GM21723 (cell line): ENCODE results near the gene TSGA10.
"Not testable (repeated sequence)": the region's sequence is repeated elsewhere in the genome, so short reads cannot be mapped to it uniquely, and the experiment has no call there.

Experiments used
- ATAC-seq: cut with Tn5 transposase; IDR thresholded peaks from one replicate; pipeline ENCODE4 v1.9.1; 2021; ENCODE audit warnings: mild to moderate bottlenecking, moderate library complexity; ENCODE audit not compliant: unreplicated experiment

The TSGA10 gene, protein sequence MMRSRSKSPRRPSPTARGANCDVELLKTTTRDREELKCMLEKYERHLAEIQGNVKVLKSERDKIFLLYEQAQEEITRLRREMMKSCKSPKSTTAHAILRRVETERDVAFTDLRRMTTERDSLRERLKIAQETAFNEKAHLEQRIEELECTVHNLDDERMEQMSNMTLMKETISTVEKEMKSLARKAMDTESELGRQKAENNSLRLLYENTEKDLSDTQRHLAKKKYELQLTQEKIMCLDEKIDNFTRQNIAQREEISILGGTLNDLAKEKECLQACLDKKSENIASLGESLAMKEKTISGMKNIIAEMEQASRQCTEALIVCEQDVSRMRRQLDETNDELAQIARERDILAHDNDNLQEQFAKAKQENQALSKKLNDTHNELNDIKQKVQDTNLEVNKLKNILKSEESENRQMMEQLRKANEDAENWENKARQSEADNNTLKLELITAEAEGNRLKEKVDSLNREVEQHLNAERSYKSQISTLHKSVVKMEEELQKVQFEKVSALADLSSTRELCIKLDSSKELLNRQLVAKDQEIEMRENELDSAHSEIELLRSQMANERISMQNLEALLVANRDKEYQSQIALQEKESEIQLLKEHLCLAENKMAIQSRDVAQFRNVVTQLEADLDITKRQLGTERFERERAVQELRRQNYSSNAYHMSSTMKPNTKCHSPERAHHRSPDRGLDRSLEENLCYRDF

DNA sequence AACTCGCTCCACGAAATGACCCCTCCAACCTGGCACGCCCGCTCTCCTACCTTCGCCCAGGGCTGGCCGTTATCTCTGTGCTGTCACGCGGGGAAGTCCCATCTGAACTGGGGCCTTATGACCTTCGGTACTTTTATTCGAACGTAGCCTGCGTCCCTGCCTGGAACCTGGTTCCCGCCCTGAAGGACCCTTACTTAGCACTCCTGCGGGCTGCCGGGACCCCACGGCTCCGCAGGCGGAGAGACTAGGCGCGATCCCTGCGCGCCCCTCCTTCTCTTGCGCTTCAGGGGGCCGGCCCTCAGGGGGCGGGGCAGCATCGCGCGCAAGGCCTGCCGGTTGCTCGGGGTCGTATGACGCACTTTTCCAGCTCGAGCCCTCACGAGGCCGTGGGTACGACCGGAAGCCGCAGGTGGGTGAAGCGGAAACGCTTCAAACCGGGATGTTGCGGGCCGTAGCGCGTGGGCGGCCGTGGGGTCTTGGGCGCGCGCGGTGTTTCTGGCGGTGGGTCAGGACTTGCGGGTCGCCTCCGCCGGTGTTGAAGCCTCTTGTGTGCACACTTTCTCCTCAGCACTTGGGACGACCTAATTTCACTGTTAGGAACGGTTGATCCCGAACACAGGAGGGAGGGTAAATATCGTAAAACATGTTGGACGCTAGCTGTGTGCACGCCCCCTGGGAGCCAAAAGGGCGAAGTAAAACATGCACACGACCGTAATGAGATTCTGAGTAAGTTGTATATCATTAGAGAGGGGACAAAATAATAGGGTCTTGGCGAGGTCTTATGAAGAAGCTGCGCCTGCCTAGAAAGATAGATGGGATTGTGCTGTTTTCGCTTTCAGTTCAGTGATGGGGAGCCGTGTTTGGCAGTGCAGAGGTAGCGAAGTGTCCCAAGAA, at the start of gene TSGA10, which contains the start of gene LIPT1:
Gene TSGA10 (minus strand): TSS at position 300 of the 894 bp plus-strand sequence. CDS start 45,503 bp downstream, outside the sequence.
Gene LIPT1 (plus strand): TSS at position 325 of the 894 bp plus-strand sequence. CDS start 6,991 bp downstream, outside the sequence.
- ATAC-seq = peak; percentile 93

DNA sequence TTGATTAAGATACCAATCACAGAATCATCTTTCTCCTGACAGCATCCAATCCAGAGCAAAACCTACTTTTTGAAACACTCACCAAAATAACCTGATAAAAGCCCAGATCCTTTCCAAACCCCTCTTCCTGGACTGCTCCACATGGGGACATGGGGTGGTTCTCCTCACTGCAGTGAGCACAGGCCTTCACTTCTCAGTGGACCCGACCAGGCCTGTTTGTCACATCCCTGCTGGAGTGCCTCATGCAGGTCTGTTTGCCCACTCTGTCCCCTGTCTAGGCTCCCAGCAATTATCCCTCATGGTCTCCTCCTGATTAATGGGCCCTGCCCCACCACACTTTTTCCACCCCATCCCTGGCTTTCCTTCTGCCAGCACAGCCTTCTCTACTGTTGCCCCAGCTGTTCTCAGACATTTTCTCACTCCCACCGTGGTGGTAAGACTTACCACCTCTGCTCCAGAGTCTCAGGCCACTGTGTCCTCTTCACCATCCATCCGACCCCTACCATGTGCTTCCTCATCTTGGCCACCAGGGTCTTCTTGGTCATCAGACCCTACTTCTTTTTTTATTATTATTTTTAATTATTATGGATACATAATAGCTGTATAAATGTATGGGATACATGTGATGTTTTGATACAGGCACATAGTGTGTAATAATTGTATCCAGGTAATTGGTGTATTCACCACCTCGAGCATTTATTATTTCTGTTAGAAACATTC, 47.4 kb upstream of the TSGA10 start:
- ATAC-seq = no peak

DNA sequence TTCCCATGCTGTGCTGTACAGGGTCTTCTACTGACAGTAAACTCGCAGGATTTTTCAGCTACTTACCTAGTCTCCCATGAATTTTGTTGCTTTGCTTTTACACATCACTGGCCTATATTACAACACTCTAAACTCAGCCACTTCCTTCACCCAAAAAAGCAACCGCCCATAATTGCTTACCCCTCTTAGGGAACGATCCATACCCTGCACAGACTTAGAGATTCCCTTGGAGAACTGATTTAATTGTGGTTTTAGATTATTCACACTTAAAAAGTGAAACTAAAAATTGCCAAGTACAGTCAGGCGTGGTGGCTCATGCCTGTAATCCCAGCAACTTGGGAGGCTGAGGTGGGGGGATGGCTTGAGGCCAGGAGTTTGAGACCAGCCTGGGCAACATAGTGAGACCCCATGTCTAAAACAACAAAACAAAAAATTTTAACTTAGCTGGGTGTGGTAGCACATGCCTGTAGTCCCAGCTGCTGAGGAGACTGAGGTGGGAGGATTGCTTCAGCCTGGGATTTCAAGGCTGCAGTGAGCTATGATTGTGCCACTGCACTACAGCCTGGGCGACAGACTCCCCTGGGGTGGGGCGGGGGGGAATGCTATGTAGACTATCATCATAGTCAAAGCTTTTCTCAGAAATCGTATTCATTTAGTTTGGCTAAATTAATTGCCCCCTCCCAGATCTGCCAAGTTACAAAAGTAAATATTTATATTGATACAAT, 45.5 kb upstream of the TSGA10 start:
- no peak for ATAC-seq

GRCh38 chr2:99198103-99198841, 43.5 kb upstream of the TSGA10 start:
- no peak for ATAC-seq

DNA sequence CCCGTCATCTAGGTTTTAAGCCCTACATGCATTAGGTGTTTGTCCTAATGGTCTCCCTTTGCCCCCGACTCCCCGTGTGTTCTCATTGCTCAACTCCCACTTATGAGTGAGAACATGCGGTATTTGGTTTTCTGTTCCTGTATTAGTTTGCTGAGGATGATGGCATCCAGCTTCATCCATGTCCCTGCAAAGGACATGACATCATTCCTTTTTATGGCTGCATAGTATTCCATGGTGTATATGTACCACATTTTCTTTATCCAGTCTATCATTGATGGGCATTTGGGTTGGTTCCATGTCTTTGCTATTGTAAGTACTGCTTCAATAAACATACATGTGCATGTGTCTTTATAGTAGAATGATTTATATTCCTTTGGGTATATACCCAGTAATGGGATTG, 37.6 kb upstream of the TSGA10 start:
- ATAC-seq = not testable (repeated sequence)

DNA sequence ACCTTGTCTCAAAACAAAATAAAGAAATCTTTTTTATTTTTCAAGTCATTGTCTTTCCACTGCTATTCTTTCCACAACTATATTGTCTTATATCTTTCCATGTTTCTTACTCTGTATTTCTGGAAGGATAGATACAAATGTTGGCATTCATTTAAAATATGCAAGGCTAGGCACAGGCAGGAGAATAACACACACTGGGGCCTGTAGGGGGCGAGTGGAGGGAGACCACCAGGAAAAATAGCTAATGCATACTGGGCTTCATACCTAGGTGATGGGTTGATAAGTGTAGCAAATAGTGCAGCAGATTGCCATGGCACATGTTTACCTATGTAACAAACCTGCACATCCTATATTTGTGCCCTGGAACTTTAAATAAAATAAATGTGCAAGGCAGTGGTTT, 35.8 kb upstream of the TSGA10 start:
- no peak for ATAC-seq

DNA sequence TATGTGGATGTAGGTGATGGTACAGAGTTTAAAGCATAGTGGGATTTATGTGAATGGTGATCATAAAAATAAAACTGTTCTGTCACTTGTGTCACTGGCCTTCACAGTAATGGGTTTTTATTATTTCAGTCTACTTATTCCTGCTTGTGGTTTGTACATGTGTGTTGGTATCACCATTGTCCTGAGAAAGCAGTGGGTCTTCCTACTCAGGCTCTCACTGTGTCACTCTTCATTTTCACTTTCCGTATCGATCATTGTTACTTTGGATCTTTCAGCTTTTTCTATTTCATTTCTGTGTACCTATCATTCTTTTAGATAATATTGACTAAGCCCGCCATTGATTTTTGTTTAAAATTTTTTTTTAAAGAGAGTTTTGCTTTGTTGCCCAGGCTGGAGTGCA, 33.6 kb upstream of the TSGA10 start:
- no peak for ATAC-seq

DNA sequence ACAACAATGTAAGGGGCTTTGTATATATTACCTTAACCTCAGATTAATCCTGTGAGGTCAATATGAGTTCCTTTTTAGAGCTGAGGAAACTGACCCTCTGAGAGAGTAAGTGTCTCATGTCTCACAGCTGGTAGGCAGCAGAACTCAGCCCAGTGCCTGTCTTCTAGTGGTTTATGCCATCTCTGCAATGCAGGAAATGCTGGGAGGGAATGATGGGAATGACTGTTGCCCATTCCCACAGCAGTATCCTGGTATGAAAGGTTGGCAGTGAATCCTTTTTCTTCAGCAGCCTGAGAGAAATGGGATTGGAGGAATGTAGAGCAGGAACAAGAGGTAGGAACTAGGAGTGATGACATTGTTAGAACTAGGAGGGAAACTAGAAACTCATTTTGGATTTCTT, 32.3 kb upstream of the TSGA10 start:
- no peak for ATAC-seq

- no peak for ATAC-seq
These were observed 30.1 kb upstream of the TSGA10 start for GRCh38 chr2:99184811-99185210.

- no peak for ATAC-seq
These were observed 28.3 kb upstream of the TSGA10 start for GRCh38 chr2:99183025-99183424.

GRCh38 chr2:99181624-99182000, 26.9 kb upstream of the TSGA10 start:
- no peak for ATAC-seq

DNA sequence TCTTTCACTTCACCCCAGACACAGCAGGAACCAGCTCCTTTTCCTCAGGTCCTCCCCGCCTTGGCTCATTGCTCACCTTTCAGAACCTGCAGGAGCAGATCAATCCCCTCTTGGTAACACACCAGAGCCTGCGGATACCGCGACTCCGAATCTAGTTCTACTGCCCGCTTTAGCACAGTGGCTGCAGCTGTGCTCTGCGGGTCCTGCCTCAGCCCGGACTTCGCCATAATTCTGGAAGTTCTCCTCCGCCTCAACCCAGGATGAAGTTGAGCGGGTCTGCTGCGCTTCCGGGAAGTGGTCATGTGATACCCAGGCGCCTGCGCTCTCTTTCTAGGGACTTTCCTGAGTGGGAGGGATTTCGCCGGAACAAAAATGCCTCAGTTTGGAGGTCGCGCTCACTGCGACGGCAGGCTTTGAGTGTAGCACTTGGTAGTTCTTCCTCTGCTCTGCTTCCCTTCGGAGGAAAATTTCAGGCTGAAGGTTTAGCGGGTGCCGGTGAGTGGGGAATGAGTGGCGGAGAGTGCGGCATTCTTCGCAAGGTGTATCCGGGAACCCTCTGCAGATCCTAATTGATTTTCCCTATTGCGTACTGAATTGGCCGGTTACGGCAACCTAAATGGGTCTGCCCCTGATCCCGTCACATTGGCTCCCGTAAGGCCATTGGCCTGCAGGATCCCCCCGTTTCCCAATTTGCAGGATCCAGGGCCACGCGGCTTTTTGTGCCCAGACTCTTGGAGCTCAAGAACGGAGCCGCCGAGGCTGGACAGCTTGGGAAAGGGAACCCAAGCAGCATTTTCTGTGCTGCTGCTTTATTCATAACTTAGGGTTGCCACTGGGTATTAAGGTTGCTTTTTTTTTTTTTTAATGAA, 26.2 kb upstream of the TSGA10 start, which contains the start of the genes MITD1 and MRPL30:
Gene MITD1 (minus strand): TSS at position 304 of the 869 bp plus-strand sequence. CDS start 77 bp downstream, at position 227.
Gene MRPL30 (plus strand): TSS at position 430 of the 869 bp plus-strand sequence. CDS start 5,020 bp downstream, outside the sequence.
- ATAC-seq = peak; percentile 91

GRCh38 chr2:99171377-99172140, 16.8 kb upstream of the TSGA10 start:
- no peak for ATAC-seq

DNA sequence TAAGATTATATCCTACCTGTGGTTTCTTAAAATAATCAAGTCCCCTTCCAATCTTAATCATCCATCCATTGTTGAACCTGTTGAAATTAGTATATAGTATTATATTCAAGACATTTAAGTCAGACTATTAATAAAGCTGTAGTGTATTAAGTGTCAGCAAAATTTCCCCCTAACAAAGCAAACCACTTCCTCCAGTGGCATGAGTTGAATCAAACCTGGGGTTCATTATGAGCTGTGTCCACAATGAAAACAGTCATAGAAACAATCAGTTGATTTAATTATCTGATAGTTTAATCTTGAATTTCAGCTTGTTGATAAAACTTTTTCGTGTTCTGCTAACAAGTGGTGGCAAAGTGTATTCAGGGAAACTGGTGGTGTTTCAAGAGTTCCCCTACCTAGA, 14.8 kb upstream of the TSGA10 start:
- ATAC-seq = no peak

- ATAC-seq = no peak
These were observed 11.5 kb upstream of the TSGA10 start for GRCh38 chr2:99166218-99166617.

DNA sequence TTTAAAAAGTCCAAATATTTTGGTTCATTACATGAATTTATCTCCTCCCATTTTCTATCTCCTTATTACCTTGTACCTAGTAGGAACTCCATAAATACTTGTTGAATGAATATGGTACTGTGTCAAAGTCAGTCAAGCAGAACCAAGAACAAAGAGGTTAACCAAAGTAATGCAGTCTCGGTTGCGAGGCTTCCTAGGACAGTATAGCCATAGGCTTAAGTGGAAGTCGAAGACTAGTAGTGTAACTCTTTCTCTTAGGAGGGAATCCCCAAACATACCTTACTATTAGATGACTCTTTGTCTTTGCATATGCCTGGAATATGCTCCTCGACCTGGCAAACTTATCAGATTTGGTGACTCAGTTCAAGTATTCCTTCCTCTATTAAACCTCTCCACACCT, 4.9 kb upstream of the TSGA10 start:
- ATAC-seq = no peak

DNA sequence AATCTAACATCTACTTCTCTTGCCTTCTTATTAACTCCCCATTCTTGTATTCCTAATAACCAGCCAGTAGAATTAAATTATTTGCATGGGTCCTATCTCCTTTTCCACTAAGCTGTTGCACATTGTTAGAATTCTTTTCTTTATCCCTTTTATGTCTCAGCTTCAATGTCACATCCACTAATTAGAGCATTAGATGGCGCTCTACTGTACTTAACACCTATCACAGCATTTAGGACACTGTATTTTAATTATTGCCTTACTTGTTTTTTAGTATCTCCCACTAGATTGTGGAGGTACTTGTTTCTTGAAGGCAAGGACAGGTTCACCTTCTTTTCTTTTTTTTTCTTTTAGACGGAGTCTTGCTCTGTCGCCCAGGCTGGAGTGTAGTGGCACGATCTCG, 3.9 kb upstream of the TSGA10 start:
- ATAC-seq = no peak
